Measurements from ENCODE around the gene OVCH1.

OVCH1 gene

GRCh38 chr12:29533815-29534489, 36.5 kb upstream of the OVCH1 start:
- TF ChIP-seq REST (IDR thresholded peaks at IDR 0.05; ENCODE audit: insufficient read depth in 1 of 2, low read depth in 2 of 2, low read length in 2 of 2), result no peak
- no peak for TF ChIP-seq FOXP2 (optimal IDR thresholded peaks at IDR 0.05; ENCODE audit: borderline replicate concordance, extremely low read depth, extremely low read length, insufficient read depth)
- no peak for TF ChIP-seq SIN3A (IDR thresholded peaks at IDR 0.05; ENCODE audit: borderline replicate concordance, insufficient read depth, low read length)
- TF ChIP-seq POLR2AphosphoS5 (IDR thresholded peaks at IDR 0.05; ENCODE audit: low read depth, low read length), result no peak
- no peak for TF ChIP-seq TAF1 (IDR thresholded peaks at IDR 0.05; ENCODE audit: borderline replicate concordance, insufficient read depth, low read length)

GRCh38 chr12:29531471-29531870, 34.0 kb upstream of the OVCH1 start:
- TF ChIP-seq POLR2AphosphoS5 (IDR thresholded peaks at IDR 0.05; ENCODE audit: low read depth, low read length), result no peak
- no peak for TF ChIP-seq SIN3A (IDR thresholded peaks at IDR 0.05; ENCODE audit: borderline replicate concordance, insufficient read depth, low read length)
- TF ChIP-seq REST (IDR thresholded peaks at IDR 0.05; ENCODE audit: insufficient read depth in 1 of 2, low read depth in 2 of 2, low read length in 2 of 2), result no peak
- no peak for TF ChIP-seq FOXP2 (optimal IDR thresholded peaks at IDR 0.05; ENCODE audit: borderline replicate concordance, extremely low read depth, extremely low read length, insufficient read depth)
- TF ChIP-seq TAF1 (IDR thresholded peaks at IDR 0.05; ENCODE audit: borderline replicate concordance, insufficient read depth, low read length), result no peak

GRCh38 chr12:29530436-29530835, 33.0 kb upstream of the OVCH1 start:
- no peak for TF ChIP-seq SIN3A (IDR thresholded peaks at IDR 0.05; ENCODE audit: borderline replicate concordance, insufficient read depth, low read length)

- TF ChIP-seq POLR2AphosphoS5 (IDR thresholded peaks at IDR 0.05; ENCODE audit: low read depth, low read length), result no peak
- TF ChIP-seq TAF1 (IDR thresholded peaks at IDR 0.05; ENCODE audit: borderline replicate concordance, insufficient read depth, low read length), result no peak
- no peak for TF ChIP-seq REST (IDR thresholded peaks at IDR 0.05; ENCODE audit: insufficient read depth in 1 of 2, low read depth in 2 of 2, low read length in 2 of 2)
- no peak for TF ChIP-seq FOXP2 (optimal IDR thresholded peaks at IDR 0.05; ENCODE audit: borderline replicate concordance, extremely low read depth, extremely low read length, insufficient read depth)
- no peak for TF ChIP-seq SIN3A (IDR thresholded peaks at IDR 0.05; ENCODE audit: borderline replicate concordance, insufficient read depth, low read length)
Measured at GRCh38 chr12:29528161-29528560, 30.7 kb upstream of the OVCH1 start.

- no peak for TF ChIP-seq TAF1 (IDR thresholded peaks at IDR 0.05; ENCODE audit: borderline replicate concordance, insufficient read depth, low read length)
- TF ChIP-seq SIN3A (IDR thresholded peaks at IDR 0.05; ENCODE audit: borderline replicate concordance, insufficient read depth, low read length), result no peak
- TF ChIP-seq REST (IDR thresholded peaks at IDR 0.05; ENCODE audit: insufficient read depth in 1 of 2, low read depth in 2 of 2, low read length in 2 of 2), result no peak
- no peak for TF ChIP-seq FOXP2 (optimal IDR thresholded peaks at IDR 0.05; ENCODE audit: borderline replicate concordance, extremely low read depth, extremely low read length, insufficient read depth)
- no peak for TF ChIP-seq POLR2AphosphoS5 (IDR thresholded peaks at IDR 0.05; ENCODE audit: low read depth, low read length)
Measured at GRCh38 chr12:29521951-29522350, 24.5 kb upstream of the OVCH1 start.
